Measurements from ENCODE around the gene KCNH2. TPM values are rescaled to one million over a fixed set of nuclear protein-coding genes. Genes with fewer than 3 reads are reported as not detected.

KCNH2 gene
- total RNA-seq, 4 donors from 2014 or later = 0.70 TPM; not detected in 3

GRCh38 chr7:150955519-150956394 lies 22.4 kb downstream of the KCNH2 start:
- 42% methylated on average over 9 of the region's 38 CpGs for WGBS
- H3K4me1 ChIP-seq = peaks cover 23% of the 10 kb centered on the region
- no peaks in the 10 kb centered on the region for H3K9me3 ChIP-seq
- TF ChIP-seq EP300 (IDR thresholded peaks at IDR 0.05) (no peak), POLR2AphosphoS5 (IDR thresholded peaks at IDR 0.05) (no peak), POLR2A (IDR thresholded peaks at IDR 0.05) (no peak), CTCF (IDR thresholded peaks at IDR 0.05) (no peak)
- DNase-seq (ENCODE audit: low spot score in 2 of 2) = no peak
- H3K27me3 ChIP-seq = peaks cover 89% of the 10 kb centered on the region
- H3K36me3 ChIP-seq = no peaks in the 10 kb centered on the region
- H3K27ac ChIP-seq = no peak overlapping the region
- peak overlapping the region; percentile 27 for H3K4me3 ChIP-seq

GRCh38 chr7:150954986-150955518 lies 23.1 kb downstream of the KCNH2 start:
- Histone ChIP-seq H3K27ac (no peak overlapping the region), H3K36me3 (no peaks in the 10 kb centered on the region), H3K27me3 (peaks cover 82% of the 10 kb centered on the region), H3K4me1 (peaks cover 23% of the 10 kb centered on the region), H3K9me3 (no peaks in the 10 kb centered on the region), H3K4me3 (peak overlapping the region; percentile 27)
- no peak for DNase-seq (ENCODE audit: low spot score in 2 of 2)
- no peak for TF ChIP-seq EP300 (IDR thresholded peaks at IDR 0.05)
- TF ChIP-seq POLR2AphosphoS5 (IDR thresholded peaks at IDR 0.05) = no peak
- no peak for TF ChIP-seq CTCF (IDR thresholded peaks at IDR 0.05)
- no peak for TF ChIP-seq POLR2A (IDR thresholded peaks at IDR 0.05)
- 69% methylated on average over 9 of the region's 21 CpGs for WGBS

GRCh38 chr7:150954201-150954985 lies 23.7 kb downstream of the KCNH2 start:
- Histone ChIP-seq H3K36me3 (no peaks in the 10 kb centered on the region), H3K9me3 (no peaks in the 10 kb centered on the region), H3K4me1 (peaks cover 23% of the 10 kb centered on the region), H3K4me3 (no peak overlapping the region), H3K27ac (no peak overlapping the region), H3K27me3 (peaks cover 75% of the 10 kb centered on the region)
- no peak for TF ChIP-seq POLR2A (IDR thresholded peaks at IDR 0.05)
- WGBS = 74% methylated on average over 7 of the region's 9 CpGs
- DNase-seq (ENCODE audit: low spot score in 2 of 2) = no peak

DNA sequence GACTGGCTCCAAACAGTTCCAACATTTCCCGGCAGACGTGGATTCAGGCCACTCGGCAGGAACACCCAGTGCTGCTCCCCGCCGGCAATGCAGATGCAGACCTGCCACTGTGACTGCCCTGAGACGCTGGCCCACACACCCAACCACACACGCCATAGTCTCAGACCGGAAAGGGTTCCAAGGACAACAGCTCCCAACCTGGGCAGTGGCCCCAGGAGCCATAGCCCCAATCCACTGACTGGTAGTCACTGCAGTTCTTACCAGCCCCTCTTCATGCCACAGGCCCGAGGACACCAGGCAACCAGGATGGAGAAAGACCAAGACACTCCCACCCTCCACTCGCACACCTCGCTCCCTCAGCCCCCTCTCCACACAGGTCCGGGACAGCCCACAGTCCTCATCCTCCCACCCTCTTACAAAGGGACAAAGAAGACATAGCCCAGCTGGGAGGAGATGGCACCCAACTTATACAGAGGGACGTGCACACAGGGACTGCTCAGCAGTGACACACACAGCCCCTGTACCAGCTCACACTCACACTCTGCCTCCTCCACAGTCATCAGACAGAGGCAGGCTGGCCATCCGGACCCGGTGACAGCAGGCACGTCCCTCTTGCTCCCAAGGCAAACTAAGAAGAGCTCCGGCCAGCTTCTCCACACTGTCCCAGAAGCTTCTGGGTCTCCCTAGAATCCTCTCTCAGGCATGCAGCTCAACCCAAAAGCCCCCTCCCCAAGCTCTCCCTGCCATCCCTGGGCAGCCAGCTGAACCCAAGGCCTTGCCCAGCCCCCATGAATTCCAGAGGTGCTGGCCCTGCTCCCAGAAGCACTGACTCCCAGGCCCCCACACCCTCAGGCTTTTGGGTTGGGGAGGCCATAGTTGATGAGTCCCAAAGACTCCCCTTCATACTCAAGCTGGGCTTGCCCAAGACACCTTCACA lies 24.8 kb downstream of the KCNH2 start:
- Histone ChIP-seq H3K36me3 (no peaks in the 10 kb centered on the region), H3K27me3 (peaks cover 70% of the 10 kb centered on the region), H3K9me3 (no peaks in the 10 kb centered on the region), H3K4me1 (peaks cover 21% of the 10 kb centered on the region), H3K4me3 (no peak overlapping the region), H3K27ac (no peak overlapping the region)
- no peak for DNase-seq (ENCODE audit: low spot score in 2 of 2)
- TF ChIP-seq CTCF (IDR thresholded peaks at IDR 0.05) = no peak
- TF ChIP-seq POLR2A (IDR thresholded peaks at IDR 0.05) = no peak
- TF ChIP-seq EP300 (IDR thresholded peaks at IDR 0.05) = no peak
- no peak for TF ChIP-seq POLR2AphosphoS5 (IDR thresholded peaks at IDR 0.05)
- 94% methylated on average over 13 of the region's 17 CpGs for WGBS

Measured in suprapubic skin (tissue), 4 donors.